ENCODE measurements around the gene HOXC6.
"Not testable (repeated sequence)": the region's sequence is repeated elsewhere in the genome, so short reads cannot be mapped to it uniquely, and the experiment has no call there.

HOXC6 gene

DNA sequence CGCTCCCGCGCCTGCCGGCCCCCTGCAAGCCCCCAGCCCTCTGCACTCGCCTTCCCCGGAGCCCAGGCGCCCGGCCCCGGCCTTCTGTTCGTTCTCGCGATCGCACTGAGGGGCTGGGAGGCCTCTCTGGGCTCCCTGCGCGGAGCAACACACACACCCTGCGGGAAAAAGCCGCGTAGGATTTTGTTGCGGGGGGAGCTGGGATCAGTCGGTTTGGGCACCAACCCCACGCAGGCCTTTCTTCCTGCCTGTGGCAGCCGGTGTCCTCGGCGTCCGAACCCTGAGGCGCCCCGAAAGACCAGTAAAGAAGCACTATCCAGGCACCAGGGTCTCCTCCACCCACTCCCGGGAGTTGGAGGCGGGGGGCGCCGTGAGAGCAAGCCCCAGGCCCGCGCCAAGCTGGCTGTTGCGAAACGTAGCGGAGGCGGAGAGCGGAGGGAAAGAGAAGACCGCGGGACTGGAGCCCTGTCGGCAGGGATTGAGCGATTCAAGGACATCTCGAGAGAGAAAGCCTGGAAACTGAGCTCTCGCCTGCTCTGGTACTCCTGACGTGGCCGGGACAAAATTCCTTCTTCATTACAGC is 2.7 kb downstream of the HOXC6 start:
- no peak for DNase-seq

DNA sequence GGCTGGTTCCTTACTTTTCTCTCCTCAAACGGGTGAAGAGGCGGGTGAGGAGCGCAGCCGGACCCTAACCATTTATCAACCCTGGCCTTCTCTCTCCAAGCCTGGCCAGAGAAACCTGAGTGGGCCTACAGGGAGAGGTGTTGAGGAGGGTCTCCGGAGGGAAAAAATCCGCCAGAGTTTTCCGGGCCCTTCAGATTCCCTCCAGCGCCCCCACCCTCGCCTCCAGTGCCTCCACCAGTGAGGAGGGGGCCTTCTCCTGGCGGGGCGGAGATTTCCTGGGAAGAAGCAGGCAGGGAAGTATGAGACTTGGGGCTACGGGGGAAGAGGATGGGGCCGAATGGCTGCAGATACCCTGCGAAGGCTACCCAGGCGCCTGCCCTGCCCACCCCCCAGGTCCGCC is 3.2 kb downstream of the HOXC6 start:
- DNase-seq: no peak

DNA sequence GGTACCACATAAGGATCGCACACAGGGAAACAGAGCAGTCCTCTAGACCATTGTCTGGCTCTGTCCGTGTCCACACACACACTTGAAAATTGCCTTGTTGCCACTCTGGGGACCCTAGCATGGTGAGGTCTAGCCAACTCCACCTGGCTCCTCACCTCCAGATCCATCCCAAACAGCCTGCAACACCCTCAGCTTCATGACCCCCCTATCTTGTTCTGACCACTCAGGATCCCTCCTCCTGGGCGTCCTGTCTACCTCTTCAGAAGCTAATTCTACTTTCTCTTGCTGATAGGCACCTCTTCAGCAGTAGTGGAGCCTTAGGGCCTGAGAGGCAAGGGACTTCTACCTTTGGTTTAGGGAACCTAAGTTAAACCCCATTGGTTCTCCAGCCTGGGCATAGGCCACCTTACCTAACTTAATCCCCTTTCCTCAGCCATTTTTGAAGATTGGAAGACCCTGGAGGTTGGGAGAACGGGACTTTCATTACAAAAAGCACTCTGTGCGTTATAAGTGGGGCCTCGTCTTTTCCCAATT is 3.9 kb downstream of the HOXC6 start:
- no peak for DNase-seq

DNA sequence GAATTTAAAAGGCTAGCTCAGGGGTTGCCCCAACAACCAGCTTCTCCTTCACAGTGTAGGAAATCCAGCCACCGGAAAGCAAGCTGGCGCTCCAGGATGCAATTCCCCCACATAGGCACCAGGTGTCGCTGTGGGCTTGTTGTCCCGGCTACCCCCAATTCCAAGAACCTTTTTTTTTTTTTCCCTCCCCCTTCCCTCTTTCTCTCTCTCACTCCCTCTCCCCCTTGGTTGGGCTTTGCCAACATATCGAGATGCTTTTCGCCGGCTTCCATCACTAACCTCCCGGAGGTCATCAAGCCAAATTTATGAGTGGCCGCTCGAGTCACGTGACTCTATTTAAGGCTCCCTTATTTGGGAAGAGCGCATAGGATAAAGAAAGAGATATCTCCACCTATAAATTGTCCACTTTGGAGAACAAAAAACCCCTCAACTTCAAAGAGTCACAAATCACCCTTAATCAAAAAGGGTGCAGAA is 4.4 kb downstream of the HOXC6 start, which contains the start of gene HOXC5:
Gene HOXC5, plus strand, starts transcription at position 424 of the 474 bp plus-strand sequence. CDS start 73 bp downstream, outside the sequence.
- peak; percentile 33 to 82 for DNase-seq

DNA sequence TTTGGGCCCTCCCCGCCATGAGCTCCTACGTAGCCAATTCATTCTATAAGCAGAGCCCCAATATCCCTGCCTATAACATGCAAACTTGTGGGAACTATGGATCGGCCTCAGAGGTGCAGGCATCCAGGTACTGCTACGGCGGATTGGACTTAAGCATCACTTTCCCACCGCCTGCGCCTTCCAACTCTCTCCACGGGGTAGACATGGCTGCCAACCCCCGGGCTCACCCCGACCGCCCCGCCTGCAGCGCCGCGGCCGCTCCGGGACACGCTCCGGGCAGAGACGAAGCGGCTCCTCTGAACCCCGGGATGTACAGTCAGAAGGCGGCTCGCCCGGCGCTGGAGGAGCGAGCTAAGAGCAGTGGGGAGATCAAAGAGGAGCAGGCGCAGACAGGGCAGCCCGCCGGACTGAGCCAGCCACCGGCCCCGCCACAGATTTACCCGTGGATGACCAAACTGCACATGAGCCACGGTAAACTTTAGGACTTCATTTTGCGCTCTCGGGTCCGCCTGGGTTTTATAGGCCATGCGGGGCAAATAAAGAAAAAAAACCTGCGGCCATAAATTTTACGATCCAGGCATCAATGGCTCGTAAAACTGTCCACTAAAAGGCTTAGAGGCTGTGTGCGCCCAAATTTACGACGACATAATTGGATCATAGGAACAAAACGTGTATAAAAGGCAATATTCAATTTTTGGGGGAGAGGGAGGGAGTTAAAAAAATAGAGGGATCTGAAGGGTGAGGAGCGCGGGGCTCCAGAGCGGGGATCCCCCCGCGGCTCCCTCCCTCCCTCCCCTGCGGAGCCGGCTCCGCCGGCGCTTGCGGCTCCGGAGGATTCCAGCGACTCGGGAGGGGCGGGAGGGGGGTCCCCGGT is 5.1 kb downstream of the HOXC6 start:
- no peak for DNase-seq

DNA sequence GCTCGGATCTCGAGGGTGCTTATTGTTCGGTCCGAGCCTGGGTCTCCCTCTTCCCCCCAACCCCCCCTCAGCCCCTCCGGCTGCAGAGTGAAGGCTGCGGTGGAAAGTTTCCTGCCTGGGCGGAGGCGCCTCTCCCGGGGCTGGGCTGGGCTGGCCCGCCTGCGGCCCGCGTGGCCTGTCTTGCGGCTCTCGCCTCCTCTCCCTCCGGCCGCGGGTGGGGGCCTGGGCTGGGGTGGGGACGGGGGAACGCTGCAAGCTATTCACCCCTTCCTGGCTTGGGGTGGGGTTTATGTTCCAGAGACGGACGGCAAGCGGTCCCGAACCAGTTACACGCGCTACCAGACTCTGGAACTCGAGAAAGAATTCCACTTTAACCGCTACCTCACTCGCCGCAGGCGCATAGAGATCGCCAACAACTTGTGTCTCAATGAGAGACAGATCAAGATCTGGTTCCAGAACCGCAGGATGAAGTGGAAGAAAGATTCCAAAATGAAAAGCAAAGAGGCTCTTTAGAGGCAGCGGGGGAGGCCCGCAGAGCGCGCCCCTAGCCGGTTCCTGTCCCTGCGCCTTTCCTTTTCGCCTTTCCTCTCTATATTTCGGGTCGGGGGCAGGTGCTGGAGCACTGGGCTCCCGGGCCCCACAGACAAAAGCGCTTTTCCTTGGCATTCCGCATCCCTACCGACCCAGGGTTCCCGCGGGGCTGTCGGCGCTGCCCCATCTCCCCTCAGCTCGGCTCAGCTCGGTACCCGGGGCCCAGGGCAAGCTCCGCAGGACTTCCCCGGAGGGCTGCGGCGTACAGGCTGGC is 5.9 kb downstream of the HOXC6 start:
- DNase-seq: no peak

DNA sequence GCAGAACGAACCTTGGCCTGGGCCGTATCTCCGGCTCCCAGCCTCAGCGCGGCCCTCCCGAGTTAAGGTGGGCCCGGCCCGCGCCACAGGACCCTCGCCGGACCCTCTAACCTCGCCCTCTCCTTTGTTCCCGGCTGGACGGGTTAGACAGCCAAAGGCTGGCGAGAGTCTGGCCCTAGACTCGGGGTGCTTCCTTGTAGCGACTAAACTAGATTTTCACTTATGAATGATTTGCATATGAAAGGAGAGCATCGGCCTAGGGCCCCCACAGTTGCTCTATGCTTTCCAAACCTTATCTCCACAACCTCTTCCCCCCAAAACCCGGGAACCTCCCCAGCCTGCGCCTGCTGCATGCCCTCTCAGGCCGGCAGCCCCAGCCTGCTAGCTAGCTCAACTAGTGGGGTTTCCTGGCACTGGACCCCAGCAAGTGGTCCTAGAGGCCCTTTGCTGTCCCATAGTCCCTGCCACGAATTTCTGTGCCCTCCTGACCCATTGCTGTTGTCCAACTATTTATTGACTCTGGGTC is 6.6 kb downstream of the HOXC6 start:
- DNase-seq: no peak

DNA sequence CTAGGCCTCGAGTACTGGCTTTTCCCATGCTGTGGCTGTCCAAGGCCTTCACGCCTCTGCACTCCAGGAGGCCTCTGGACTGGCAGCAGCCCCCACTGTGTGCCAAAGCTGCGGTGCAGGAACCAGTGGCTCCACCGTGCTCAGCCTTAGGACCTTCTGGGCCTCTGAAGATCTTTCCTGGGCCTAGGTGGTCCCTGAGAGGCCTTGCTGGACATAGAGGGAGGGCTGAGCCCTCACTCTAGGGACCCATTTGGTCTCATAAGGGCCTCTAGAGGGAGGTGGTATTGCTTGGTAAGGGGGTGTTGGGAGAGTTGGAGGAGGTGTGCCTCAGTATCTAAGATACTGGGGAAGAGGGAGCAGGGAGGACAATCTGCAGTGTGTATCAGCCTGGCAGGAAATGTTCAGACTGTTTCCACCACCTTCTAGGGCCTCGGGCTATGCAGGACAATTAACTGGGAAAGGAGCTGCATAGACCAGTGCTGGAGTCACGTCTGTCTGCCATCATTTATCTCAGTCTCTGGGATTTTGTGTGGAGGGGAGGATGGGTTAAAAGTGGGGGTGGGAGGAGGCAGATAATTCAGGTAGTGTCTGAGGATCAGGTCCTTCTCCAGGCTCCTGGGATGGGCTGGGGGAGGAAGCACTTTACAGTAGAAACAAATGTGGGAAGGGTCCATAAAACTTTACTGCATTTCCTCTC is 7.5 kb downstream of the HOXC6 start:
- no peak for DNase-seq

DNA sequence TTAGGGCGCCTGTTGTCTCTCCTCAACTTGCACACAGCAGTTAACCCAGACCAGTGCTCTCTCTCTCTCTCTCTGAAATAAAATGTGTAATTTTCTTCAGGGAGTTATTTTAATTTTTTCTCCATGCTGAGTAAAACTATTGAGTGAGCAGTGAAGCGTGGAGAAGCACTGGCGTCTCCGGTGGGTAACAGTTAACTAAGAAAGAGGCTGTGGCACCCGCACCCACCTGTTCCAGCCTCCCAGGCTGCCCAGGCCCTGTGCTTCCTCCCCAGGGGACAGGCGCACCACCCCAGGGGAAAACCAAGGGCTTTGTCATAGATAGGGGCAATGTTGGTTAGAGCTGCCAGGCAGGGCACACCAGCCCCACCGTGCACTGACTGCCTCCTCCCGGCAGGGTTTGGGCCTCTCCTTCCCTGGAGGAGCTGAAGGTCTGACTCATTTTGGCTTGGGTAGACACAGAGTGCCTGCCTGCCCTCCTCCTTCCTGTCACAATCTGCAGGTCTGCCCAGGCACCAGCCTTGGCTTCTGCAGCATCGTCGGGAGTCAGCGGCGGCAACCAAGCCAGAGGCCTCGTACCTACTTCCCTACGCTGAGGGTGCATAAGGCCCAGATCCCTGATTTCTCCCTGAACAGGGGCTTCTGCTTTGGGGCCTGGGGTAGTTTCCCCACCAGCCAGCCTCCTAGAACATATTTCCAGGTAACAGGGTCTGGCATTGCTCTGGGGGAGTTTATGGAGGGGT is 8.6 kb downstream of the HOXC6 start:
- no peak for DNase-seq

DNA sequence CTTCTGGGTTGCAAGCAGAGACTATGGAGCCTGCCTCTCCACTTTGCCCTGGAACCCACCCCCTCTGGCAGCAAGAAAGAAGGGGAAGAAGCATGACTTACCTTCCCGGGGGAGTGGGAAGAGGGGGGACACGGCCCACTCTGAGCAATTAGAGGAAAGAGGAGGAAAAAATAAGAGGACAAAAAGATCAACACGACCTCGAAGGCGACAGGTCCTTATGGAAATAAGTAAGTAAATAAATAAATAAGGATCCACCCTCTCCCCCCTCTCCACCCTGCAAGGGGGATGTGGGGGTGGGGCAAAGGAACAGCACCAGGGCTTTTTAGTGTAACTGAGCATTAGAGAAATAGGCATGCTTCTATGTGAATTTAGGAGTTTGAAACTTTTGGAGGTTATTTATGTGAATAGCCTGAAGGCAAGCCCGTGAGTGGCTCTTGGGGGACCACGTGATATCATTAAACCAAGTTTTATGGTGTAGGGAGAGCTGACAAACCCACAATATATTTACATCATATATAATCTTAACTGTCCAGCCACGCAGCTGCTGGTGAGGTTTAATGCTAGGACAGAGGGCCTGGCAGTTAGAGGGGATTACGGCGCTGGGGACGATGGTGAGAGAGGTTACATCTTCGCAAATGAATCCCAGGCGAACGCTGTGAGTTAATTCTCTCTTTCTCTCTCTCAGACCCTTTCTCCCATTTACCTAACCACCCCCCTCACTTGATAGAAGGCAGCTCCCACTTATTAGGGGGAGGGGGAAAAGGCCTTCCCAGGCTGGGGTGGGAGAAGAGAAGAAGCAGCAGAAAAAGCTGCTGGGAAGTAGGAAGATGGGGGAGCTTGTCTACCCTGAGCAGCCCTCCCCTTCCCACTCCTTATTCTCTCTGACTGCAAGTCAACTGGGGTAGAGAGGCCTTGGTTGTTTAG is 9.4 kb downstream of the HOXC6 start:
- no peak for DNase-seq

DNA sequence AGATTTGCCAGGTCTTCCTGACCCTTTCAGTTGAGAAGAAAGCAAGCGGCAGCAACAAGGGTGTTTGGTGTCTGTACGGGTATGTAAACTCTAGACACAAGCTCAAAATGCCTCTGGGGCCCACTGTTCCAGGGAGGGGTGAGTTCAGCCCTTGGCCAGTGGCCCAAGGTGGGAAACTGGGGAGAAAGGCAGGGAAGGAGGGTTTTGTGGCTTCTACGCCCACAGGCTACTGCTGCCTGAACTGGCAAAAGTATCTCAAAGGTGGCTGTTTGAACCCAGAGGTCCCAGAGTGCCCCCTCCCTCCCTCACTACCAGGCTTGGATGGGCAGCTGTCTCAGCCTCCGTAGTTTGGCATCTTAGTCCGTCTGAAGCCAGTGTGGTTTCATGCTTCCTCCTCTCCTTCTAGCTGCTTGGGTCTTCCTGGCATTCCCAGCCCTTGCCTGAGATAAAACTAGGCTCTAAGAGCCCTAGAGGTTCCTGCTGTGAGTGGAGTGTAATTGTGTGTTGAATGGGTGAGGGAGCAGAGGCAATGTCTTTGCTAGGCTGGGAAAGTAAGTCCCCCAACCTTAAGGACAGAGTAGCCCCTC is 10.1 kb downstream of the HOXC6 start:
- DNase-seq: no peak

DNA sequence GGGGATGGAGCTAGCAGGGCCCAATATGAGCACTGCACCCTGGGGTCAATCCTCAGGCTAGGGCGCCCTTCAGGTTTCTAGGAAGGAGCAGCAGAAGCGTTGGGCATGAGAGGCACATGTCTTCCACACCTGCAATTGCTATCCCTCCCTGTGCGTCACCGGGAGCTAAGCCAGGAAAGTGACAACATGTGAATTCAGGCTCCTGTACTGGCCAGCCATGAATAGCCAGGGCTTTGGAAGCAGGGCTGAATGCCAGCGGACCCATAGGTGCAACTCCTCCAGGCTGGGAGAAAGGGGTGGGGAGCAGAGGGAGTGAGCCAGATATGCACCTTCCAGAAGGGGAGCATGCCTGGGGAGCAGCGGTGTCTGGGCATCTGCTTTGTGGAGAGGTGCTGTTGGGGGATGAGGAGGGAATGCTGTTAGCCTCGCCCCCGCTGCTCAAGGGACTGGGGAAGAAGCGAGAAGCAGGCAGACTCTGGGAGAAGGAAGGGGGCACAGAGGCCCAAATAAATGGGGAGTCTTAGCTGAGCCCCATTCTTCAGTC is 10.7 kb downstream of the HOXC6 start:
- no peak for DNase-seq

DNA sequence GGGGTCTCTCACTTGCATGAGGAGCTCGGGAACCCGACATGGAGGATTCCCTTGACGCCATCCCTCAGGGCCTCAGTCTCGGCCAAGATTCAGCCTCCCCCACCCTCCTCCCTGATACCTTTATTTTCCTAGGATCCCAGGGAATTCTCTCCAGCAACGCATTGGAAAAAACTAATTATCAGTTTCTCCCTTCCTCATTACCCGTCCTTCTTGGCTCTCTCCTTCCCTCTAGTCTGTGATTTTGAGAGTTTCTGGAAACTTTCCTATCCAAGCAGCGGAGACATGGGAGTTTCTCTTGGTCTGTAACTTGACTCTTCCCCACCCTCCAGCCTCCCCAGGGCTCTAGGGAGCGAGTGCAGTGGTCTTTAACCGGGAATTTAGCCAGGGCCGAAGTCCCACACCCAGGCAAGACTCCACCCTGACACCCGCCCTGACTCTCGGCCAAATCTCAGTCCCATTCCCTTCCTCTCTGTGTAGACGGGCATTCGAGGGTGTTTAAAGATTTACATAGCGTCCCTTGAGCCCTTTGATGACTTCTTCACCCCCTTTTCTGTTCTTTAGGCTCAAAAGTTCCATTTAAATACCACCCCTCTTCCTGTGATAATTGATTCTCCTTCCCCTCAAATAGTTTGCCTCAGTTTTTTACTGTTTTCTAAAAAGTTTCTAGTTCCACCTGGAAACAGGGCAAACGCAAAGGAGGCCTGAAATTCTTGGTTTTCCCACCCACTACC is 11.3 kb downstream of the HOXC6 start:
- DNase-seq: no peak

DNA sequence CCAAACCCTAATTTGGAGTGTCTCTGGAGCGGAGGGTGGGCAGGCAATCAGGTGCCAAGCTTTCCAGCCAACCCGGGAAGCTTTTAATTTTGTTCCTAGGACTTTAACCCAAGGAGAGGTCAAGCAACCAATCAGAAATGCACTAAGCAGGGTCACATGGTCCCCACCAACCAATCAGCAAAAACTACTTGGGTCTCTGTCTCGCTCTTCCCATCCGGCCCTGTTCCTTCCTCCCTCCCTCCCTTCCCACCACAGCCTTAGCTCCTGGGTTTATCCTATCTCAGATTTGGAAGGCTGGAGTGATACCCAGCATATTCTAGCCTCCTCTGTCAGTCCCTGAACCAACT is 11.9 kb downstream of the HOXC6 start:
- DNase-seq: no peak

DNA sequence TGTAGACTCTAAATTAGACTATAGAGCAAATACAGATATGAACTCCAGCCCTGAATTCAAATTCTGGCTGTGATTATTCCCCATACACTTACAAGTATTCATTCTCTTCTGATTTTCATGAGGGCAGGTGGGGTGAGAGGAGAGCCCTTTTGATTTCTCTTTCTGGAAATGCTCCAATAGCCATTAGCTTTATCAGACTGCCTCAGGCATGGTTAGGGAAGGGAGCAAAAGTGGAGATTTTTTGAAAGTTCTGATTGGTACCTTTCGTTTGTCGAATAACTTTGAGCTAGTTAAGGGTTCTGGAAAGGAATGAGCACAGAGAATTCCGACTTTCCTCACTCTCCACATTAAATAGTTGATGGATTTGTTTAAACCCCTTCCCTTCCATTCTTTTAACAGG is 12.4 kb downstream of the HOXC6 start:
- no peak for DNase-seq

DNA sequence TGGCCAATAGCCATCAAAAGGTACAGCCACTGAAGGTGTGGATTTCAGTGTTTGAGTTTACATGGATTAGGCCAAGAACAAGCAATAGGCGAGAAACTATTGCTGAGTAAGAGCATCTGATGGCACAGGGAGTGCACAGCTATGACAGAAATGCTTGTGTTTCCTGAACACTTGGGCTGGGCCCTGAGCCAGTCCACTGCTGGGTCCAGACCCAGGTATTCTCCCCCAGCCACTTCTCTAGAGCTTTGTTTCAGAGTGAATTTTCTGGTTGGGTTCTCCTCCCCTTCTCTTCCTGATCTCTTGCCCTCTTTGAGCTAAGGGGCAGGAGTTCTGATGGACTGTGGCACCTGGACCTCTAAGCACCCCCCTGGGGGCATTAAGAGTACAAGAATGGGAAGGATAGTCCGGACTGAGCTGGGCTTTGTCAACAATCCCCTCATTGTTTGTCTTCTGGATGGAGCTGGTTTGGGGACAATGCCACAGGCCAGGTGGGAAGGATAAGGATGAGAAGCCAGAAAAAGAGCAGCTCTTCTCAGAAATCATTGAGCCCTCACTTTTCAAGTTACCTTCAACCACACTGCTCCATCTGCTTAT is 13.0 kb downstream of the HOXC6 start:
- no peak for DNase-seq

DNA sequence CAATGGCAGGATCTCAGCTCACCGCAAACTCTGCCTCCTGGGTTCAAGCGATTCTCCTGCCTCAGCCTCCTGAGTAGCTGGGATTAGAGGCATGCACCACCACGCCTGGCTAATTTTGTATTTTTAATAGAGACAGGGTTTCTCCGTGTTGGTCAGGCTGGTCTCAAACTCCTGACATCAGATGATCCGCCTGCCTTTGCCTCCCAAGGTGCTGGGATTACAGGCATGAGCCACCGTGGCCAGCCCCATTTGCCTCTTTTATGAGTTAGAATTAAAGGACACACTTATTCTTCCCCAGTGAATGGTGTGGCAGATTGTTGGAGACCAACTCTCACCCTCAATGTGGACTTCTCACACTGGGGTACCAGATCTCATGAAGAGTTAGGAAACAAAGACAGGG is 13.8 kb downstream of the HOXC6 start:
- not testable (repeated sequence) for DNase-seq

DNA sequence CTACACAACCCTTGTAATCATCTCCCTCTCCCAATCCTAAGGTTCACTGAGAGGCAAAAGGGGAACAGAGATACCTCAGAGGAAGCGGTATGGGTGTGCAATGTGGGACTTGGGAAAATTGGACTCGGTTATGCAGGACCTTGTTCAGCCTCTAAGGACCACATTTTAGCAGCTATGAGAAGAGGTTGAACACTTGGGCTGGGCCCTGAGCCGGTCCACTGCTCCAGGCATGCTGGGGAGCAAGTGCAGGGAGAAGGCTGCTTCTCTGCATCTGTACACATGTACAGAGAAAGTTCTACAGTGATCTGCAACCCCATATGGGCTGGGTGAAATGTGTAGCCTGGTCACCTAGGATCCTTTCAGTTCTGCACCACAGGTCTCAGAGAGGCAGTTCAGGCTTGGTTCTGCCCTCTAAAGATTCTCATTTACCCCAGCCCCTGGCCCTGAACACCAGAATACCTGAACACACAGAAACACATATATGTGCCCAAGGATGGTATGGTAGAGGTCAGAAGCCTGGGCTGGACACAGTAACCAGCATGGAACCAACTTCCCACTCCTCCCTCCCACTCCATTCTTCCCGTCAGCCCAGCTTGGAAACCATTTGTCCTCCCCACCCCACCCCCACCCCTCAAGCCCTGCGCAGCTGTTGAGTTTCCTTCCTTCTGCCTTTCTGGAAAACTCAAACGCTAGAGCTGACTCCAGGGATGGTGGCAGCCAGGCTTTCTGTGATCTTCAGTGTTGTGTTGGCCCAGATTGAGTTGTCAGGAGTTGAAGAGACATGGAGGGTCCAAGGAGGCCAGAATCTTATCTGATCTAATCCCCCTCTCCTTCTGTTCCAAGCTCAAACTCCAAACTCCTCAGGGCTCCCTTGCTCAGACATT is 15.0 kb downstream of the HOXC6 start:
- no peak for DNase-seq

Measured in inflammatory macrophage treated with lipopolysaccharide for 1 hour (primary cell).